Measurements from ENCODE around the gene ACER2. TPM values are rescaled to one million over a fixed set of nuclear protein-coding genes. Genes with fewer than 3 reads are reported as not detected.
A peak's percentile ranks its signal among the peaks of the same experiment; 100 is the strongest.

The ACER2 gene
- total RNA-seq, 4 donors from 2014 or later: 1.7 to 4.8 (median 2.4) TPM

- H3K27ac ChIP-seq: peak overlapping the region in 1 of 4 donors; percentile 38
- in situ Hi-C loops (cut with MboI; ENCODE audit: low sequenced_read_pairs in 4 of 4) (loop anchor here in 1 of 4 donors (25.0 kb wide), 1 partner anchor 111 kb away; no protein-coding TSS in a partner anchor), intact Hi-C loops (cut with DNase I; ENCODE audit: low total_unique reads) (no loop called here)
- no peak for DNase-seq
- no peak for ATAC-seq
- no peaks in the 10 kb centered on the region for H3K4me1 ChIP-seq
- no peaks in the 10 kb centered on the region for H3K9me3 ChIP-seq
- TF ChIP-seq, protein P1, sequence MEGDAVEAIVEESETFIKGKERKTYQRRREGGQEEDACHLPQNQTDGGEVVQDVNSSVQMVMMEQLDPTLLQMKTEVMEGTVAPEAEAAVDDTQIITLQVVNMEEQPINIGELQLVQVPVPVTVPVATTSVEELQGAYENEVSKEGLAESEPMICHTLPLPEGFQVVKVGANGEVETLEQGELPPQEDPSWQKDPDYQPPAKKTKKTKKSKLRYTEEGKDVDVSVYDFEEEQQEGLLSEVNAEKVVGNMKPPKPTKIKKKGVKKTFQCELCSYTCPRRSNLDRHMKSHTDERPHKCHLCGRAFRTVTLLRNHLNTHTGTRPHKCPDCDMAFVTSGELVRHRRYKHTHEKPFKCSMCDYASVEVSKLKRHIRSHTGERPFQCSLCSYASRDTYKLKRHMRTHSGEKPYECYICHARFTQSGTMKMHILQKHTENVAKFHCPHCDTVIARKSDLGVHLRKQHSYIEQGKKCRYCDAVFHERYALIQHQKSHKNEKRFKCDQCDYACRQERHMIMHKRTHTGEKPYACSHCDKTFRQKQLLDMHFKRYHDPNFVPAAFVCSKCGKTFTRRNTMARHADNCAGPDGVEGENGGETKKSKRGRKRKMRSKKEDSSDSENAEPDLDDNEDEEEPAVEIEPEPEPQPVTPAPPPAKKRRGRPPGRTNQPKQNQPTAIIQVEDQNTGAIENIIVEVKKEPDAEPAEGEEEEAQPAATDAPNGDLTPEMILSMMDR (IDR thresholded peaks at IDR 0.05 in 4 of 5, conservative IDR thresholded peaks at IDR 0.05 in 1 of 5): no peak
- no peak for TF ChIP-seq POLR2A (IDR thresholded peaks at IDR 0.05)
- H3K4me3 ChIP-seq: no peak overlapping the region
- H3K36me3 ChIP-seq: no peaks in the 10 kb centered on the region
- H3K27me3 ChIP-seq: no peaks in the 10 kb centered on the region
Observed at GRCh38 chr9:19423163-19423562, 14.4 kb downstream of the ACER2 start.

DNA sequence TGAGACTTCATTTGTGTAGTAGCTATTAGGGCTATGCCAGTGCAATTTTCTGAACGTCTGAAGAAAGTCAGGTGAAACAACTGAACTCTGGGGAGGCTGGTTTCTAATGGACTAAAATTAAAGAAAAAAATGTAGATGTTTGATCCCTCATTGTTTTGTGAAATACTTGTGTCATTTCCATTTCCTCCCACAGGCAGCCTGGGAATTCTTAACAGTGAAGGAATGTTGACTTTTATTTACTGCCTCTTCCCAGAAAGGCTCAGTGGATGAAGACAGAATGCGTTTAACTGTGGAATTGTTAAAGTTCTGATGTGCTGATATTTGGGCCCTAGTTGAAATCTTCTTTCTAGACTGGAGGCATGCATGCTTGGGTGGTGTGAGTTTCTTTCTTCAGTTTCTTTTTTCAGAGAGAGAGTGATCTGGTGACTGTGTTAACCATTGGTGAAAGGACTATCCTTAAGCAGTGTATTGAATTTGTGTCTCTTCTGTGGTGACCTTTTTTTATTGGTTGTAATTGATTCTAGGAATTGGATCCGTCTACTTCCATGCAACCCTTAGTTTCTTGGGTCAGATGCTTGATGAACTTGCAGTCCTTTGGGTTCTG is 15.5 kb downstream of the ACER2 start:
- H3K27me3 ChIP-seq: no peaks in the 10 kb centered on the region
- H3K4me1 ChIP-seq: no peaks in the 10 kb centered on the region
- no peak for DNase-seq
- no peaks in the 10 kb centered on the region for H3K36me3 ChIP-seq
- no peak for ATAC-seq
- no peak for TF ChIP-seq POLR2A (IDR thresholded peaks at IDR 0.05)
- TF ChIP-seq, protein P1 (IDR thresholded peaks at IDR 0.05 in 4 of 5, conservative IDR thresholded peaks at IDR 0.05 in 1 of 5): no peak
- in situ Hi-C loops (cut with MboI; ENCODE audit: low sequenced_read_pairs in 4 of 4) (loop anchor here in 1 of 4 donors (25.0 kb wide), 1 partner anchor 112 kb away; no protein-coding TSS in a partner anchor), intact Hi-C loops (cut with DNase I; ENCODE audit: low total_unique reads) (no loop called here)
- peak overlapping the region in 3 of 4 donors; percentile 36 to 43 (median 38) for H3K27ac ChIP-seq
- no peaks in the 10 kb centered on the region for H3K9me3 ChIP-seq
- H3K4me3 ChIP-seq: no peak overlapping the region

DNA sequence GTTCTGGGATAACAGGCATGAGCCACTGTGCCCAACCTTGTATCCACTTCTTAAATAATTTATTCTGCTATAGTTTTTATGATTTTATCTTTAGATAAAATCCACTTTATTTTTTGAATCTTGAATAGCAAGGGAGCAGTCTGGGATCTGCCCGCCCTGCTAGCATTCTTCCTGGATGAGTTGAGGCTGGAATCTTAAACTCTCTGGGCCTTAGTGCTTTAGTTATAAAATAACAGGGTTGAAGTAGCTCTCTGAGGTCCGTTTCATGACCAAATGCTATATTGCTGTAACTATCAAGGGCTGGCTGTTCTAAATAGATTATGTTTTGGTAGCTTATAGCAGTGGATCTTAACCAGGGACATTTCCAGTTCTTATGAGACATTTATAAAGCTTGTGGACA is 20.8 kb downstream of the ACER2 start:
- intact Hi-C loops (cut with DNase I; ENCODE audit: low total_unique reads): no loop called here
- H3K36me3 ChIP-seq: no peaks in the 10 kb centered on the region
- TF ChIP-seq POLR2A (IDR thresholded peaks at IDR 0.05): no peak
- TF ChIP-seq, protein P1 (IDR thresholded peaks at IDR 0.05 in 4 of 5, conservative IDR thresholded peaks at IDR 0.05 in 1 of 5): no peak
- H3K27me3 ChIP-seq: no peaks in the 10 kb centered on the region
- ATAC-seq (no peak), DNase-seq (no peak)
- no peaks in the 10 kb centered on the region for H3K9me3 ChIP-seq
- peaks cover 10% of the 10 kb centered on the region in 2 donors for H3K4me1 ChIP-seq
- in situ Hi-C loops (cut with MboI; ENCODE audit: low sequenced_read_pairs in 4 of 4): no loop called here
- peak overlapping the region in 3 of 4 donors; percentile 63 to 74 (median 67) for H3K27ac ChIP-seq
- H3K4me3 ChIP-seq: no peak overlapping the region

DNA sequence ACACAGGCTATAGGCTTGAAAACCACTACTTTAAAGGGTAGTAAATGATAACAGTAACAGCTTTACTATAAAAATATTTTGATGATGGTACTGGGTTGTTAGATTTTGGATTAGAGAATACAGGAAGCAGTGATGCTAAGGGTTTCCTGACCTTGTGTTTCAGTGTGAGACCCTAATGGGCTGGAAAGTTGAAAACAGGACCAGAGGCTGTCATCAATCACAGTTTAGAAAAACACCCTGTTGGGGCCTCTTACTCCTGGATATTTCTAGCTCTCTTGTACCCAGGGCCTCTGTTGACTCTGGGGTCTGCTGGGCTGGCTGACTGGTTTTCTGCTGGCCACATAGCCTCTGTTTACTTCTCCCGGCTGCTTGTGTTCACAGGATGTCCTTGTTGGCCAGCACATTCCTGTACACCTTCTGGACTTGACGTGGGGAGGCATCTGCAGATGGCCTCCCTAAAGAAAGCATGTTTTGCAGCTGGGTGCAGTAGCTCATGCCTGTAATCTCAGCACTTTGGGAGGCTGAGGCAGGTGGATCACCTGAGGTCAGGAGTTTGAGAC is 21.5 kb downstream of the ACER2 start:
- ATAC-seq (no peak), DNase-seq (no peak)
- TF ChIP-seq POLR2A (IDR thresholded peaks at IDR 0.05): no peak
- TF ChIP-seq, protein P1 (IDR thresholded peaks at IDR 0.05 in 4 of 5, conservative IDR thresholded peaks at IDR 0.05 in 1 of 5): no peak
- intact Hi-C loops (cut with DNase I; ENCODE audit: low total_unique reads): no loop called here
- in situ Hi-C loops (cut with MboI; ENCODE audit: low sequenced_read_pairs in 4 of 4): no loop called here
- H3K4me3 ChIP-seq: no peak overlapping the region
- peaks cover 10% of the 10 kb centered on the region in 2 donors for H3K4me1 ChIP-seq
- peak overlapping the region; percentile 51 to 74 (median 65) for H3K27ac ChIP-seq
- no peaks in the 10 kb centered on the region for H3K27me3 ChIP-seq
- H3K9me3 ChIP-seq: no peaks in the 10 kb centered on the region
- H3K36me3 ChIP-seq: no peaks in the 10 kb centered on the region

All from gastrocnemius medialis (tissue), 4 donors.